IMR-90 (cell line): ENCODE measurements around the gene AGPAT3. TPM values are rescaled to one million over a fixed set of nuclear protein-coding genes. Genes with fewer than 3 reads are reported as not detected.

Source experiments
- ATAC-seq: fragments of 200-7000 bp; cut with Tn5 transposase; 2 replicates; pipeline ENCODE4 v1.9.1; 2020; ENCODE audit warnings: low read depth, mild to moderate bottlenecking, moderate library complexity
- BruUV-seq: library from RNA; stranded (reverse); fragments of 400-500 nt; replicated peaks from 2 replicates; lab custom pipeline; 2021; lab: Mats Ljungman, UMichigan
- CTCF ChIA-PET: fragments of 300-600 bp; formaldehyde crosslinking; extraction: SDS; loops from one replicate; lab custom pipeline; 2021; ENCODE audit warnings: antibody characterized with exemption; lab: Yijun Ruan, JAX
- POLR2A ChIA-PET: fragments of 300-600 bp; sonication (Branson Sonifier 250); formaldehyde crosslinking; loops from one replicate; lab custom pipeline; 2022; ENCODE audit warnings: antibody characterized with exemption; ENCODE audit not compliant: unreplicated experiment; lab: Charles Lee
- DNase-seq: peaks from one replicate; pipeline ENCODE4 v3.0.0; 2013
- H2AFZ ChIP-seq: replicated peaks from 2 replicates; pipeline ENCODE3; 2013; ENCODE audit warnings: low read length, mild to moderate bottlenecking; ENCODE audit not compliant: poor library complexity
- H2AK5ac ChIP-seq: 2 replicates; pipeline ENCODE4 v1.6.1; 2013; ENCODE audit warnings: low read depth, low read length, inconsistent platforms
- H2AK9ac ChIP-seq: replicated peaks from 2 replicates; pipeline ENCODE3; 2013; ENCODE audit warnings: mild to moderate bottlenecking, low read depth, low read length, moderate library complexity; ENCODE audit not compliant: poor library complexity
- H2BK120ac ChIP-seq: 2 replicates; pipeline ENCODE4 v1.6.1; 2013; ENCODE audit warnings: low read depth, low read length, inconsistent platforms
- H2BK15ac ChIP-seq: 3 replicates; pipeline ENCODE4 v1.6.1; 2013; ENCODE audit warnings: low read depth, low read length, inconsistent platforms
- H2BK20ac ChIP-seq: 2 replicates; pipeline ENCODE4 v1.6.1; 2013; ENCODE audit warnings: low read depth, mild to moderate bottlenecking, inconsistent platforms, low read length, moderate library complexity
- H2BK5ac ChIP-seq: 2 replicates; pipeline ENCODE4 v1.6.1; 2013; ENCODE audit warnings: mild to moderate bottlenecking, low read depth, low read length, inconsistent platforms; ENCODE audit not compliant: poor library complexity, severe bottlenecking
- H3K14ac ChIP-seq: replicated peaks from 2 replicates; pipeline ENCODE4 v1.6.1; 2013; ENCODE audit warnings: low read depth, low read length, inconsistent platforms
- H3K18ac ChIP-seq: 2 replicates; pipeline ENCODE4 v1.6.1; 2013; ENCODE audit warnings: low read depth, low read length, control low read depth
- H3K23ac ChIP-seq: 2 replicates; pipeline ENCODE4 v1.6.1; 2013; ENCODE audit warnings: low read depth, low read length, inconsistent platforms
- H3K27ac ChIP-seq: 2 replicates; pipeline ENCODE4 v1.5.1; 2013; ENCODE audit warnings: mild to moderate bottlenecking, control low read depth, low read length; ENCODE audit not compliant: insufficient read depth
- H3K27me3 ChIP-seq: 2 replicates; pipeline ENCODE4 v1.6.1; 2013; ENCODE audit warnings: low read length; ENCODE audit not compliant: control insufficient read depth, insufficient read depth
- H3K36me3 ChIP-seq: 2 replicates; pipeline ENCODE4 v1.6.1; 2013; ENCODE audit warnings: low read length, mixed read lengths; ENCODE audit not compliant: control insufficient read depth, insufficient read depth
- H3K4ac ChIP-seq: 2 replicates; pipeline ENCODE4 v1.6.1; 2013; ENCODE audit warnings: low read depth, low read length, inconsistent platforms
- H3K4me1 ChIP-seq: 2 replicates; pipeline ENCODE4 v1.6.1; 2013; ENCODE audit warnings: low read length, mixed read lengths; ENCODE audit not compliant: control insufficient read depth, insufficient read depth
- H3K4me2 ChIP-seq: 2 replicates; pipeline ENCODE4 v1.6.1; 2013; ENCODE audit warnings: low read depth, mild to moderate bottlenecking, control low read depth, low read length, moderate library complexity
- H3K4me3 ChIP-seq: 2 replicates; pipeline ENCODE4 v1.5.1; 2013; ENCODE audit warnings: low read depth, mild to moderate bottlenecking, control low read depth, low read length, moderate library complexity; ENCODE audit not compliant: insufficient read depth
- H3K56ac ChIP-seq: 2 replicates; pipeline ENCODE4 v1.6.1; 2013; ENCODE audit warnings: low read length, inconsistent platforms; ENCODE audit not compliant: insufficient read depth; ENCODE audit errors: extremely low read depth
- H3K79me1 ChIP-seq, 2 experiments: 2 replicates each; pipeline ENCODE4 v1.6.1; 2013; ENCODE audit warnings: low read length in 2 of 2, inconsistent platforms in 1 of 2, low read depth in 1 of 2
- H3K9ac ChIP-seq: 2 replicates; pipeline ENCODE4 v1.6.1; 2013; ENCODE audit warnings: low read depth, low read length, control low read depth
- H3K9me1 ChIP-seq: 2 replicates; pipeline ENCODE4 v1.6.1; 2013; ENCODE audit warnings: low read length, inconsistent platforms; ENCODE audit not compliant: insufficient read depth
- H3K9me3 ChIP-seq: 2 replicates; pipeline ENCODE4 v1.6.1; 2013; ENCODE audit warnings: low read length; ENCODE audit not compliant: control insufficient read depth, insufficient read depth
- H4K20me1 ChIP-seq: 2 replicates; pipeline ENCODE4 v1.6.1; 2013; ENCODE audit warnings: low read length, inconsistent platforms; ENCODE audit not compliant: insufficient read depth
- H4K5ac ChIP-seq: 2 replicates; pipeline ENCODE4 v1.6.1; 2013; ENCODE audit warnings: mild to moderate bottlenecking, low read depth, low read length, control low read depth
- H4K8ac ChIP-seq, 2 experiments: 2 replicates each; pipeline ENCODE4 v1.6.1; 2013; ENCODE audit warnings: low read depth in 2 of 2, low read length in 2 of 2, control low read depth in 1 of 2, inconsistent platforms in 1 of 2
- H4K91ac ChIP-seq: 2 replicates; pipeline ENCODE4 v1.6.1; 2013; ENCODE audit warnings: low read depth, low read length, inconsistent platforms; ENCODE audit not compliant: insufficient read depth
- BHLHE40 ChIP-seq: fragments of 150-350 bp; IDR thresholded peaks from 2 replicates; pipeline ENCODE4 v1.6.1; 2016; ENCODE audit warnings: mild to moderate bottlenecking, low read depth, low read length
- CEBPB ChIP-seq: IDR thresholded peaks from 2 replicates; pipeline ENCODE4 v1.6.1; 2012; ENCODE audit warnings: low read depth, low read length, improper control_type of control experiment
- ELK1 ChIP-seq: fragments of 150-350 bp; IDR thresholded peaks from 2 replicates; pipeline ENCODE4 v1.6.1; 2016; ENCODE audit warnings: low read depth, mild to moderate bottlenecking, low read length, moderate library complexity, borderline replicate concordance
- FOS ChIP-seq: fragments of 150-350 bp; IDR thresholded peaks from 2 replicates; pipeline ENCODE4 v1.6.1; 2016; ENCODE audit warnings: low read depth, low read length
- MAFK ChIP-seq: IDR thresholded peaks from 2 replicates; pipeline ENCODE4 v1.6.1; 2012; ENCODE audit warnings: low read depth, low read length, improper control_type of control experiment
- POLR2A ChIP-seq: IDR thresholded peaks from 2 replicates; pipeline ENCODE4 v1.6.1; 2012; ENCODE audit warnings: mild to moderate bottlenecking, low read depth, low read length
- RAD21 ChIP-seq: IDR thresholded peaks from 2 replicates; pipeline ENCODE4 v1.6.1; 2012; ENCODE audit warnings: low read length, improper control_type of control experiment
- RFX5 ChIP-seq: IDR thresholded peaks from 2 replicates; pipeline ENCODE4 v1.8.0; 2012; ENCODE audit warnings: low read depth, mild to moderate bottlenecking, low read length, moderate library complexity
- USF2 ChIP-seq: fragments of 150-350 bp; IDR thresholded peaks from 2 replicates; pipeline ENCODE4 v1.6.1; 2017; ENCODE audit warnings: mild to moderate bottlenecking, antibody characterized with exemption, low read length, low read depth
- WGBS, 2 experiments: methylation state at CpG; one replicate each; pipeline versions ENCODE4 v1.1.5 to v1.1.7; 2013; ENCODE audit warnings: missing lambda C conversion rate in 2 of 2; ENCODE audit not compliant: insufficient read length in 1 of 2; ENCODE audit errors: extremely low coverage in 2 of 2; 5-methylcytosine and 5-hydroxymethylcytosine counted together
- dilution Hi-C: fragments of 300-500 bp; cut with HindIII; formaldehyde crosslinking; loops from one replicate; pipeline ENCODE4 v1.14.3; 2018; ENCODE audit warnings: low sequenced_read_pairs; ENCODE audit not compliant: unreplicated experiment
- in situ Hi-C: fragments of 300-500 bp; cut with MboI; formaldehyde crosslinking; loops from 3 replicates; pipeline ENCODE4 v1.14.3; 2019; ENCODE audit warnings: low sequenced_read_pairs, inconsistent platforms, mixed read lengths
- intact Hi-C: fragments of 100-400 bp; cut with micrococcal nuclease; formaldehyde crosslinking; loops from 2 replicates; pipeline ENCODE4 v1.10.0; 2022
- polyA plus RNA-seq, 3 experiments: library from polyadenylated mRNA; depleted of rRNA; stranded (reverse); fragments of >200 nt; gene quantifications; 2 replicates each; pipeline ENCODE4 v1.2.3, GENCODE V29; 2012; ENCODE audit warnings: low replicate concordance in 1 of 3
- total RNA-seq: library from RNA; depleted of rRNA; stranded (reverse); fragments of >200 nt; gene quantifications from 2 replicates; pipeline ENCODE4 v1.2.3, GENCODE V29; 2012

The AGPAT3 gene
- total and polyA plus RNA-seq, 2 of the 4 experiments (the other 2 are of a cell fraction): 27.1 to 38.7 TPM

GRCh38 chr21:43916691-43917514 lies 51.9 kb downstream of the AGPAT3 start:
- dilution Hi-C loops: no loop called here

More at GRCh38 chr21:43916691-43917514, 51.9 kb downstream of the AGPAT3 start:
- peaks cover 16% of the 10 kb centered on the region; the same call in 1 of the 2 replicates for H3K9me1 ChIP-seq
- peaks cover 67% of the 10 kb centered on the region for H4K20me1 ChIP-seq
- no peak overlapping the region; the same call in 1 of the 2 replicates for H3K4ac ChIP-seq
- H2AK9ac ChIP-seq: peak overlapping the region; percentile 33
- no peak overlapping the region for H4K5ac ChIP-seq
- H3K9me3 ChIP-seq: peaks cover 2% of the 10 kb centered on the region; the same call in 1 of the 2 replicates
- intact Hi-C loops (no loop called here), in situ Hi-C loops (no loop called here)
- H3K4me1 ChIP-seq: peaks cover 6% of the 10 kb centered on the region; the same call in 1 of the 2 replicates
- no TSS peak for BruUV-seq
- ATAC-seq (peak; percentile 60), DNase-seq (peak; percentile 21)
- H2BK120ac ChIP-seq: no peak overlapping the region
- H2AFZ ChIP-seq: peak overlapping the region; percentile 81
- no peak overlapping the region for H2BK15ac ChIP-seq
- POLR2A ChIA-PET: no interaction called here
- no peak for TF ChIP-seq MAFK
- no peak for TF ChIP-seq ELK1
- no peak for TF ChIP-seq RAD21
- no peak for TF ChIP-seq POLR2A
- TF ChIP-seq BHLHE40: no peak
- no peak for TF ChIP-seq FOS
- TF ChIP-seq USF2: no peak
- no peak for TF ChIP-seq RFX5
- no peak for TF ChIP-seq CEBPB
- 0 out of 2 replicates have a peak, but pooled peaks cover 2% of the 10 kb centered on the region for H3K36me3 ChIP-seq
- WGBS, 2 experiments: 58% methylated on average over 15 of the region's 35 CpGs; no CpG with 5 or more reads in 1 of the 2 experiments
- no peak overlapping the region for H3K18ac ChIP-seq
- CTCF ChIA-PET: no interaction called here
- peak overlapping the region; percentile 13; the same call in 1 of the 2 replicates for H3K4me3 ChIP-seq
- H3K27me3 ChIP-seq: no peaks in the 10 kb centered on the region
- H3K79me1 ChIP-seq: peaks cover 32 to 81% of the 10 kb centered on the region in 2 experiments
- peak overlapping the region; percentile 70 for H3K4me2 ChIP-seq
- no peak overlapping the region for H4K8ac ChIP-seq
- H3K56ac ChIP-seq: no peak overlapping the region
- H3K9ac ChIP-seq: no peak overlapping the region
- H2BK20ac ChIP-seq: no peak overlapping the region
- H2AK5ac ChIP-seq: no peak overlapping the region
- H2BK5ac ChIP-seq: no peak overlapping the region
- H3K23ac ChIP-seq: peak overlapping the region; percentile 60; the same call in 1 of the 2 replicates
- H4K91ac ChIP-seq: no peak overlapping the region
- no peak overlapping the region for H3K27ac ChIP-seq
- H3K14ac ChIP-seq: no peak overlapping the region; the same call in 1 of the 2 replicates
